ENCODE data around the gene CEBPE. TPM values are rescaled to one million over a fixed set of nuclear protein-coding genes. Genes with fewer than 3 reads are reported as not detected.

The CEBPE gene
- total RNA-seq, 1 donor from 2014 or later, result 0.20 TPM

DNA sequence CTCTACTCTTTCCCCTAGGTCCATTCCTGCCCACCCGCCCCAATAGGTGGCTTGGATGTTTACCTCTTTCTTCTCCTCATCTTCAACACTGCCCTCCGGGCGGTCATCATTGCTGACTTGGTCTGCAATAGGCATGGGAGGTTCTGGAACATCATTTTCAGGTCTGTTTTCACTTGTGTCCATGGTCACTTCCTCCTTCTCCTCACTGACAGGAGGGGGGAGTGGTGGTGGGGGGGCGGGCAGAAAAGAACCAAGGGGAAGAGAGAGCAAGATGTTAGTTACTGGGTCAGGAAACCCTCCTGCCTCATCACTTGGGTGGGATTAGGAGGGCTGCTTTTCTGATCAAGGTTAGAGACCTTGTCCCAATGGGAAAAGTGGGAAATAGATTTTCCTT lies 49.6 kb downstream of the CEBPE start:
- intact Hi-C loops (cut with micrococcal nuclease), result loop anchor here (1.0 to 5.0 kb wide), 5 partner anchors 11 to 311 kb away; partner anchors contain the start of genes PPP1R3E and PSMB5
- no peak overlapping the region for H3K27ac Mint-ChIP-seq
- ATAC-seq (ENCODE audit: low read depth) (no peak), DNase-seq (no peak)
- POLR2A ChIA-PET, result interaction anchor here (0.9 to 2.0 kb wide), 4 partner anchors 8 to 232 kb away, joined by 4 to 14 read pairs (median 6); partner anchors contain the start of genes ACIN1 and C14orf119
- no peak overlapping the region for H3K4me3 Mint-ChIP-seq
- CTCF ChIA-PET, result interaction anchor here (0.7 to 2.2 kb wide), 35 partner anchors 8 to 513 kb away, joined by 3 to 36 read pairs (median 4); partner anchors contain the start of genes ACIN1, C14orf119, CDH24 and HAUS4
- peaks cover 79% of the 10 kb centered on the region for H3K36me3 Mint-ChIP-seq (ENCODE audit: low read depth)
- peaks cover 36% of the 10 kb centered on the region for H3K4me1 Mint-ChIP-seq
- H3K27me3 Mint-ChIP-seq, result no peaks in the 10 kb centered on the region
- H3K9me3 Mint-ChIP-seq, result no peaks in the 10 kb centered on the region
- TF ChIP-seq, protein P1, sequence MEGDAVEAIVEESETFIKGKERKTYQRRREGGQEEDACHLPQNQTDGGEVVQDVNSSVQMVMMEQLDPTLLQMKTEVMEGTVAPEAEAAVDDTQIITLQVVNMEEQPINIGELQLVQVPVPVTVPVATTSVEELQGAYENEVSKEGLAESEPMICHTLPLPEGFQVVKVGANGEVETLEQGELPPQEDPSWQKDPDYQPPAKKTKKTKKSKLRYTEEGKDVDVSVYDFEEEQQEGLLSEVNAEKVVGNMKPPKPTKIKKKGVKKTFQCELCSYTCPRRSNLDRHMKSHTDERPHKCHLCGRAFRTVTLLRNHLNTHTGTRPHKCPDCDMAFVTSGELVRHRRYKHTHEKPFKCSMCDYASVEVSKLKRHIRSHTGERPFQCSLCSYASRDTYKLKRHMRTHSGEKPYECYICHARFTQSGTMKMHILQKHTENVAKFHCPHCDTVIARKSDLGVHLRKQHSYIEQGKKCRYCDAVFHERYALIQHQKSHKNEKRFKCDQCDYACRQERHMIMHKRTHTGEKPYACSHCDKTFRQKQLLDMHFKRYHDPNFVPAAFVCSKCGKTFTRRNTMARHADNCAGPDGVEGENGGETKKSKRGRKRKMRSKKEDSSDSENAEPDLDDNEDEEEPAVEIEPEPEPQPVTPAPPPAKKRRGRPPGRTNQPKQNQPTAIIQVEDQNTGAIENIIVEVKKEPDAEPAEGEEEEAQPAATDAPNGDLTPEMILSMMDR (IDR thresholded peaks at IDR 0.05), result no peak

DNA sequence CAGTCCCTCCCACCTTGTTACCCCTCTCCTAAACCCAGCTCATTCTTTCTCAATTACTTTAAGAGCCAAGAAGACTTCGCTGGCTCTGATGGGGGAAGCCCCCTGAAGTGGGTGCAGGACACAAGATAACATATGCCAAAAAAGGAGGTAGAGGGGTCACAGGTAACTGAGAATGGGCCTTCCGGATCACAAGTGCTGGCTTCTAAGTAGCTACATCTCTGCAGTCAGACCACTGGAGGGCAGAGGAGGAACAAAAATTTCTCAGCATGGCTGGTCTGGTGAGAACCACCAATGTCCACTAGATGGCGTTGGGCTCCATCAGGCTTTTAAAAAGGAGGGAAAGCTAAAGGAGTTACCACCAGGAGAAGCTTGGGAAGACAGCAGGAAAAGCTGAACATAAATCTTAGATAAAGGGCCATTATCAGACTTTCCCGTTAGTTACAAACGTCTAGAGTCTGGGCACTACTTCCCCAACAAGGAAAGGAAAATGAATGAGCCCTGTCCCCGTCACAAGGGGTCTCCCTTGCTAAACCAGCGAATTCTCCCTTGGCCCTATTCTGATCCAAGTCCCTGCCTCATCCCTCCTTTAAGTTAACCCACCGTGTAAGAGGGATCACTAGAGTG lies 50.2 kb downstream of the CEBPE start:
- Mint-ChIP-seq H3K4me1 (peaks cover 36% of the 10 kb centered on the region), H3K36me3 (ENCODE audit: low read depth) (peaks cover 79% of the 10 kb centered on the region), H3K4me3 (peak overlapping the region; percentile 22), H3K27me3 (no peaks in the 10 kb centered on the region), H3K9me3 (no peaks in the 10 kb centered on the region), H3K27ac (peak overlapping the region; percentile 50)
- ChIA-PET POLR2A (interaction anchor here (0.5 to 2.0 kb wide), 5 partner anchors 9 to 232 kb away, joined by 4 to 14 read pairs (median 5); partner anchors contain the start of genes ACIN1 and C14orf119), CTCF (interaction anchor here (0.6 to 2.2 kb wide), 43 partner anchors 8 to 512 kb away, joined by 3 to 36 read pairs (median 4); partner anchors contain the start of genes ACIN1, AJUBA, C14orf119 and CDH24)
- TF ChIP-seq, protein P1 (IDR thresholded peaks at IDR 0.05), result peak; percentile 79
- ATAC-seq (ENCODE audit: low read depth), result peak; percentile 85
- intact Hi-C loops (cut with micrococcal nuclease), result loop anchor here (1.0 to 5.0 kb wide), 5 partner anchors 11 to 312 kb away; partner anchors contain the start of genes PPP1R3E and PSMB5
- DNase-seq, result no peak

DNA sequence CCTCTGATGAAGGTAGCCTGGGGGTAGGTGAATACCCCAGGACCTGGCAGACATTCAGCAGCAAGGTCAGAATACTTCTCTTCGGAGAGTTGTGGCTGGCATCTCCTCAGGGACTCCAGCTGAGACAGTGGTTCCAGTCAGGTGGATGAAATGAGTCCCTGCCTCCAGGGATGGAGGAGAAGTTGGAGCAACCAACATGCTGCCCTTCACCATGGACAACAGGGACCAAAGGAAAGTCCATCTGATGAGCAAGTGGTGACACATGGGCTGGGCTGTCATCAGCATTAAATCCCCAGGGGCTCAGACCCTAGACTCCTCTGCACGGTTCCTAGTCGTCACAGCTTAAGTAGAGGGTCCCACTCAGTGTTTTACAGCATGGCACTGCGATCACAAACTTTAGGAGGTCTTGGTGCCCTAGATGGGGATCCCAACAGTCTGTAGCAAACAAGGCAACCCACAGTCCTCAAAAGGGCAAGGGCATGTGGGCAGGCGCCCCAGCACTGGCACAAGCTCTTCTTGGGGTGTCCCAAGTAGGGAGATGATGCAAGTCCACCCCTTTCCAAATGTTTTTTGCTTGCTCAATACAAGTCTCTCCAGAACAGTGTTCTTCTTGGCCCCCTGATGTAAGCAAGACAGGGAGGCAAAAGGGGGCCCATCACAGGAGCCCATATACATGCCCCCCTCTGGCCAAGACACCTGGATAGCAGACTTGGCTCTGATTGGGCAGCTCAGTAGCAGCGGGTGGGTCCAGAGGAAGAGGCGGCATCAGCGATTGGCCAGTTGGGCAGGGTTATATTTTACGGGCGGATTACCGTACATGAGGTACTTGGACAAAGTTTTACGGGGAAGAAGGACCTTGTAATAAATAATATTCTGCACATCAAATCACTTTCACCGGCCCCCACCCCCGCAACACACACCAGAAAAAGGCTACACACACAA lies 50.9 kb downstream of the CEBPE start:
- Mint-ChIP-seq H3K9me3 (no peaks in the 10 kb centered on the region), H3K27ac (peak overlapping the region; percentile 50), H3K36me3 (ENCODE audit: low read depth) (peaks cover 80% of the 10 kb centered on the region), H3K4me3 (no peak overlapping the region), H3K27me3 (no peaks in the 10 kb centered on the region), H3K4me1 (peaks cover 36% of the 10 kb centered on the region)
- TF ChIP-seq, protein P1 (IDR thresholded peaks at IDR 0.05), result no peak
- DNase-seq (no peak), ATAC-seq (ENCODE audit: low read depth) (no peak)
- intact Hi-C loops (cut with micrococcal nuclease), result loop anchor here (2.0 to 5.0 kb wide), 4 partner anchors 33 to 313 kb away; partner anchors contain the start of genes PPP1R3E and PSMB5
- CTCF ChIA-PET, result interaction anchor here (0.6 to 2.2 kb wide), 43 partner anchors 8 to 512 kb away, joined by 3 to 36 read pairs (median 4); partner anchors contain the start of genes ACIN1, AJUBA, C14orf119 and CDH24
- POLR2A ChIA-PET, result interaction anchor here (0.5 to 2.0 kb wide), 5 partner anchors 9 to 233 kb away, joined by 4 to 14 read pairs (median 5); partner anchors contain the start of genes ACIN1 and C14orf119

Other genes with a start within 250 kb of the CEBPE start
- gene LRP10, start 247.5 kb downstream of the CEBPE start, total RNA-seq, result 83.2 and 83.3 TPM in 2 replicates
- 0.71 and 1.4 TPM in 2 replicates for gene REM2, start 236.0 kb downstream of the CEBPE start, total RNA-seq
- gene RBM23, start 200.1 kb downstream of the CEBPE start, total RNA-seq, result 130 and 131 TPM in 2 replicates
- 75.3 and 96.5 TPM in 2 replicates for gene PRMT5, start 189.9 kb downstream of the CEBPE start, total RNA-seq
- gene HAUS4, start 162.2 kb downstream of the CEBPE start, total RNA-seq, result 28.4 and 33.2 TPM in 2 replicates
- 0.29 and 0.67 TPM in 2 replicates for gene AJUBA, start 136.7 kb downstream of the CEBPE start, total RNA-seq
- gene C14orf93, start 109.1 kb downstream of the CEBPE start, total RNA-seq, result 13.5 and 14.0 TPM in 2 replicates
- gene PSMB5, start 84.4 kb downstream of the CEBPE start, total RNA-seq, result 53.3 and 67.5 TPM in 2 replicates
- not detected in 2 replicates for gene PSMB11, start 77.0 kb downstream of the CEBPE start, total RNA-seq
- gene CDH24, start 61.7 kb downstream of the CEBPE start, total RNA-seq, result 0.73 and 1.3 TPM in 2 replicates
- 238 and 263 TPM in 2 replicates for gene ACIN1, start 24.1 kb downstream of the CEBPE start, total RNA-seq
- 35.3 and 36.0 TPM in 2 replicates for gene C14orf119, start 23.8 kb downstream of the CEBPE start, total RNA-seq
- not detected in 2 replicates for gene CIROP, start 14.3 kb downstream of the CEBPE start, total RNA-seq
- gene SLC7A8, start 64.4 kb upstream of the CEBPE start, total RNA-seq, result 0.76 and 1.8 TPM in 2 replicates
- not detected in 2 replicates for gene RNF212B, start 118.7 kb upstream of the CEBPE start, total RNA-seq
- gene HOMEZ, start 166.9 kb upstream of the CEBPE start, total RNA-seq, result 10.8 and 11.5 TPM in 2 replicates
- gene PPP1R3E, start 183.6 kb upstream of the CEBPE start, total RNA-seq, result 23.4 and 28.9 TPM in 2 replicates
- 10.4 and 11.8 TPM in 2 replicates for gene BCL2L2, start 187.6 kb upstream of the CEBPE start, total RNA-seq
- 259 and 264 TPM in 2 replicates for gene PABPN1, start 202.2 kb upstream of the CEBPE start, total RNA-seq
- 0.20 TPM in 1 of 2 replicates, not detected in the other for gene SLC22A17, start 233.6 kb upstream of the CEBPE start, total RNA-seq
- not detected in 2 replicates for gene EFS, start 245.9 kb upstream of the CEBPE start, total RNA-seq

Measured in activated B cell treated with CpG ODN at 0.5 μM for 24 hours (primary cell).